ENCODE results near the gene TNFRSF8. TPM values are rescaled to one million over a fixed set of nuclear protein-coding genes. Genes with fewer than 3 reads are reported as not detected.

TNFRSF8 gene
- total RNA-seq, 1 experiment from 2014 or later, result 0.13 TPM

DNA sequence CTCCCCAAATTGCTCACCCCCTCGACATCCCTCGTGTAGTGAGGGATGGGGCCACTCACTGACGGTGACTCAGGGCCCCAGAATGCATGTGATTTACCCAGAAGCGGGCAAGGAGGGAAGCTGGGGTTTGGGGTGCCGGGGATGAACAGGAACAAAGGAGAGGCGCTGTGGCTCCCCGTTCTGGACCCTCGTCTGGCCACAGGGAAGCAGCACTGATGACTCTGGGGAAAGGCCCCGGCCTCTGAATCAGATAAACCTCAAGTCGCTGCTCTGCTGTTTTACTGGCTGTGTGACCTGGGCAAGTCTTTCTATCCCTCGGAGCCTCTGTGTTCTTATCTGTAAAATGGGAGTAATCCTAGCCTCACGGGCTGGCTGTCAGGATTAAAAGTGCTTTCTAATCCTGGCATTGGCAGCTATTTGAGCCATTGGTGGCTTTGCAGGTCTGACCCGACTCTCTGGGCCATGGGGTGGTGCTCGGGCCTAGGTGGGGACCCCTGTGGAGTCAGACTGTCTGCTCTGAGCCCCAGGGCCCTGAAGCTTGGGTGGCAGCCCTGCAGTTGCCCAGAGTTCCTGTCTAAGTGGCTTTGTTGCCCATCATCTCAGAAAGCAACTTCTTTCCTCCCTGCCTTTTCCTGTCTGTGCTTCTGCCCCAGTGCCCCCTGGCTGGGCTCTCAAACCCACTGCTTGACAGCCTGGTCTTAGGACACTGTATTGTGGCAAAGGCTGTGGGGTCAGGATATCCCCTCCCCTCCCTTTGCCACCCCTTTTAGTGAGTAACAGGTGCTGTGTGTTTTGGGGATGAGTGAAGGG, 109.1 kb downstream of the TNFRSF8 start:
- TF ChIP-seq TCF7L2 (IDR thresholded peaks at IDR 0.05; ENCODE audit: low read depth, low read length) (no peak), SIN3A (IDR thresholded peaks at IDR 0.05; ENCODE audit: borderline replicate concordance, insufficient read depth, low read depth, low read length) (no peak), POLR2AphosphoS5 (IDR thresholded peaks at IDR 0.05; ENCODE audit: low read depth, low read length) (no peak)
- TF ChIP-seq, protein P1, sequence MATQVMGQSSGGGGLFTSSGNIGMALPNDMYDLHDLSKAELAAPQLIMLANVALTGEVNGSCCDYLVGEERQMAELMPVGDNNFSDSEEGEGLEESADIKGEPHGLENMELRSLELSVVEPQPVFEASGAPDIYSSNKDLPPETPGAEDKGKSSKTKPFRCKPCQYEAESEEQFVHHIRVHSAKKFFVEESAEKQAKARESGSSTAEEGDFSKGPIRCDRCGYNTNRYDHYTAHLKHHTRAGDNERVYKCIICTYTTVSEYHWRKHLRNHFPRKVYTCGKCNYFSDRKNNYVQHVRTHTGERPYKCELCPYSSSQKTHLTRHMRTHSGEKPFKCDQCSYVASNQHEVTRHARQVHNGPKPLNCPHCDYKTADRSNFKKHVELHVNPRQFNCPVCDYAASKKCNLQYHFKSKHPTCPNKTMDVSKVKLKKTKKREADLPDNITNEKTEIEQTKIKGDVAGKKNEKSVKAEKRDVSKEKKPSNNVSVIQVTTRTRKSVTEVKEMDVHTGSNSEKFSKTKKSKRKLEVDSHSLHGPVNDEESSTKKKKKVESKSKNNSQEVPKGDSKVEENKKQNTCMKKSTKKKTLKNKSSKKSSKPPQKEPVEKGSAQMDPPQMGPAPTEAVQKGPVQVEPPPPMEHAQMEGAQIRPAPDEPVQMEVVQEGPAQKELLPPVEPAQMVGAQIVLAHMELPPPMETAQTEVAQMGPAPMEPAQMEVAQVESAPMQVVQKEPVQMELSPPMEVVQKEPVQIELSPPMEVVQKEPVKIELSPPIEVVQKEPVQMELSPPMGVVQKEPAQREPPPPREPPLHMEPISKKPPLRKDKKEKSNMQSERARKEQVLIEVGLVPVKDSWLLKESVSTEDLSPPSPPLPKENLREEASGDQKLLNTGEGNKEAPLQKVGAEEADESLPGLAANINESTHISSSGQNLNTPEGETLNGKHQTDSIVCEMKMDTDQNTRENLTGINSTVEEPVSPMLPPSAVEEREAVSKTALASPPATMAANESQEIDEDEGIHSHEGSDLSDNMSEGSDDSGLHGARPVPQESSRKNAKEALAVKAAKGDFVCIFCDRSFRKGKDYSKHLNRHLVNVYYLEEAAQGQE (IDR thresholded peaks at IDR 0.05; ENCODE audit: insufficient read depth in 1 of 2, low read depth in 2 of 2, low read length in 1 of 2), result no peak
- TF ChIP-seq, protein P2, sequence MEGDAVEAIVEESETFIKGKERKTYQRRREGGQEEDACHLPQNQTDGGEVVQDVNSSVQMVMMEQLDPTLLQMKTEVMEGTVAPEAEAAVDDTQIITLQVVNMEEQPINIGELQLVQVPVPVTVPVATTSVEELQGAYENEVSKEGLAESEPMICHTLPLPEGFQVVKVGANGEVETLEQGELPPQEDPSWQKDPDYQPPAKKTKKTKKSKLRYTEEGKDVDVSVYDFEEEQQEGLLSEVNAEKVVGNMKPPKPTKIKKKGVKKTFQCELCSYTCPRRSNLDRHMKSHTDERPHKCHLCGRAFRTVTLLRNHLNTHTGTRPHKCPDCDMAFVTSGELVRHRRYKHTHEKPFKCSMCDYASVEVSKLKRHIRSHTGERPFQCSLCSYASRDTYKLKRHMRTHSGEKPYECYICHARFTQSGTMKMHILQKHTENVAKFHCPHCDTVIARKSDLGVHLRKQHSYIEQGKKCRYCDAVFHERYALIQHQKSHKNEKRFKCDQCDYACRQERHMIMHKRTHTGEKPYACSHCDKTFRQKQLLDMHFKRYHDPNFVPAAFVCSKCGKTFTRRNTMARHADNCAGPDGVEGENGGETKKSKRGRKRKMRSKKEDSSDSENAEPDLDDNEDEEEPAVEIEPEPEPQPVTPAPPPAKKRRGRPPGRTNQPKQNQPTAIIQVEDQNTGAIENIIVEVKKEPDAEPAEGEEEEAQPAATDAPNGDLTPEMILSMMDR (IDR thresholded peaks at IDR 0.05), result no peak
- no peak overlapping the region for H3K27ac ChIP-seq (ENCODE audit: low read length)
- H3K9me3 ChIP-seq (ENCODE audit: control insufficient read depth, insufficient read depth, low read depth, low read length), result no peaks in the 10 kb centered on the region
- ATAC-seq, result no peak
- no peak for DNase-seq (ENCODE audit: low read depth, low spot score)
- intact Hi-C loops (cut with micrococcal nuclease; ENCODE audit: unreplicated experiment), result no loop called here
- H3K36me3 ChIP-seq (ENCODE audit: control insufficient read depth, insufficient read depth, low read length), result no peaks in the 10 kb centered on the region
- ChIA-PET CTCF (no interaction called here), POLR2A (no interaction called here)
- H3K4me1 ChIP-seq (ENCODE audit: control insufficient read depth, insufficient read depth, low read length), result 0 out of 2 replicates have a peak, but pooled peaks cover 4% of the 10 kb centered on the region
- BruUV-seq (replicated peaks), result no TSS peak
- in situ Hi-C loops (cut with HindIII; ENCODE audit: low pct_unique_long_range_greater_than_20kb, low sequenced_read_pairs), result no loop called here
- H3K4me3 ChIP-seq (ENCODE audit: low read depth in 2 of 2, low read length in 2 of 2), result no peak overlapping the region
- no peaks in the 10 kb centered on the region for H3K27me3 ChIP-seq (ENCODE audit: control insufficient read depth, insufficient read depth, low read length)

DNA sequence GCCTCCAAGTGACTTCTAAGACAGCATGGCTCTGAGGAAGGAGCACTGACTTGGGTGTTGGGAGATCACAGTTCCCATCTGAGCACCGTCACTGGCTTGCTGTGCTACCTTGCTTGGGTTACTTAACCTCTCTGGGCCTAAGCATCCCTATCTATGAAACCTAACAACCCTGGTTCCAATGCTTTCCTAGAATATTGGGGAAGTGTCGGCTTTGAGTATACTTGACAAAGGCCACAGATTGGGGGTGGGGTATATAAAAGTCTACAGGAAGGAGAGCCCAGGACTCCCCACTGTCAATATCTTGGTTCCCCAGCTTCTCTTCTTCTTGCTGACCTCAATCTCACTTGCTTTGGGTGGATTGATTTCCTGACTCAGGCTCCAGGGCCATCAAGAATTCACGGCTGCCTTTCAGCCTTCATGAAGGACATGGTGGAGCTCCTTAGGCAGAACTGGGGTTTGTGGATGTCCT, 110.0 kb downstream of the TNFRSF8 start:
- peaks cover 5% of the 10 kb centered on the region; the same call in 1 of the 2 replicates for H3K4me1 ChIP-seq (ENCODE audit: control insufficient read depth, insufficient read depth, low read length)
- ChIA-PET POLR2A (no interaction called here), CTCF (no interaction called here)
- intact Hi-C loops (cut with micrococcal nuclease; ENCODE audit: unreplicated experiment) (no loop called here), in situ Hi-C loops (cut with HindIII; ENCODE audit: low pct_unique_long_range_greater_than_20kb, low sequenced_read_pairs) (no loop called here)
- DNase-seq (ENCODE audit: low read depth, low spot score) (no peak), ATAC-seq (no peak)
- no peaks in the 10 kb centered on the region for H3K27me3 ChIP-seq (ENCODE audit: control insufficient read depth, insufficient read depth, low read length)
- no peaks in the 10 kb centered on the region for H3K36me3 ChIP-seq (ENCODE audit: control insufficient read depth, insufficient read depth, low read length)
- H3K27ac ChIP-seq (ENCODE audit: low read length), result no peak overlapping the region
- BruUV-seq (replicated peaks), result no TSS peak
- TF ChIP-seq, protein P2 (IDR thresholded peaks at IDR 0.05), result no peak
- TF ChIP-seq TCF7L2 (IDR thresholded peaks at IDR 0.05; ENCODE audit: low read depth, low read length), result no peak
- H3K4me3 ChIP-seq (ENCODE audit: low read depth in 2 of 2, low read length in 2 of 2), result no peak overlapping the region
- H3K9me3 ChIP-seq (ENCODE audit: control insufficient read depth, insufficient read depth, low read depth, low read length), result no peaks in the 10 kb centered on the region

Data from Panc1 (cell line).